HG03342 (cell line): ENCODE results near the gene LZTS2.

Experiments used
- ATAC-seq: cut with Tn5 transposase; IDR thresholded peaks from one replicate; pipeline ENCODE4 v1.9.1; 2021; ENCODE audit warnings: mild to moderate bottlenecking, moderate library complexity; ENCODE audit not compliant: unreplicated experiment

LZTS2 gene

GRCh38 chr10:100978121-100978900 lies 21.3 kb upstream of the LZTS2 start:
- ATAC-seq = no peak

GRCh38 chr10:100978901-100979195 lies 20.8 kb upstream of the LZTS2 start:
- ATAC-seq = no peak

- ATAC-seq = no peak
These were observed 19.8 kb upstream of the LZTS2 start for GRCh38 chr10:100979791-100980272.

GRCh38 chr10:100980311-100980710 lies 19.3 kb upstream of the LZTS2 start:
- no peak for ATAC-seq

- ATAC-seq = no peak
These were observed 18.9 kb upstream of the LZTS2 start for GRCh38 chr10:100980711-100981110.

- ATAC-seq = no peak
These were observed 18.3 kb upstream of the LZTS2 start for GRCh38 chr10:100981178-100981772.

- no peak for ATAC-seq
These were observed 16.4 kb upstream of the LZTS2 start for GRCh38 chr10:100982916-100983830.

GRCh38 chr10:100983868-100984671 lies 15.5 kb upstream of the LZTS2 start:
- ATAC-seq = no peak

- no peak for ATAC-seq
These were observed 14.9 kb upstream of the LZTS2 start for GRCh38 chr10:100984672-100985177.

- no peak for ATAC-seq
These were observed 14.3 kb upstream of the LZTS2 start for GRCh38 chr10:100985336-100985735.

GRCh38 chr10:100986623-100986951 lies 13.0 kb upstream of the LZTS2 start:
- no peak for ATAC-seq

GRCh38 chr10:100986952-100987684 lies 12.5 kb upstream of the LZTS2 start, which contains the start of the genes MRPL43 and TWNK:
MRPL43 (minus strand) TSS chr10:100987497; CDS start chr10:100987443, 54 bp downstream.
TWNK (plus strand) TSS chr10:100987543; CDS start chr10:100988211, 668 bp downstream.
- ATAC-seq = peak; percentile 84

GRCh38 chr10:100987685-100988049 lies 11.9 kb upstream of the LZTS2 start:
- ATAC-seq = no peak

GRCh38 chr10:100988166-100988565 lies 11.4 kb upstream of the LZTS2 start:
- ATAC-seq = no peak

- no peak for ATAC-seq
These were observed 10.5 kb upstream of the LZTS2 start for GRCh38 chr10:100989088-100989487.

GRCh38 chr10:100993986-100994708 lies 5.5 kb upstream of the LZTS2 start:
- ATAC-seq = no peak

- ATAC-seq = no peak
These were observed 4.4 kb upstream of the LZTS2 start for GRCh38 chr10:100995181-100995580.

- no peak for ATAC-seq
These were observed 2.8 kb upstream of the LZTS2 start for GRCh38 chr10:100996678-100997359.
